Measurements from ENCODE around the gene MSANTD1.

Gene MSANTD1

DNA sequence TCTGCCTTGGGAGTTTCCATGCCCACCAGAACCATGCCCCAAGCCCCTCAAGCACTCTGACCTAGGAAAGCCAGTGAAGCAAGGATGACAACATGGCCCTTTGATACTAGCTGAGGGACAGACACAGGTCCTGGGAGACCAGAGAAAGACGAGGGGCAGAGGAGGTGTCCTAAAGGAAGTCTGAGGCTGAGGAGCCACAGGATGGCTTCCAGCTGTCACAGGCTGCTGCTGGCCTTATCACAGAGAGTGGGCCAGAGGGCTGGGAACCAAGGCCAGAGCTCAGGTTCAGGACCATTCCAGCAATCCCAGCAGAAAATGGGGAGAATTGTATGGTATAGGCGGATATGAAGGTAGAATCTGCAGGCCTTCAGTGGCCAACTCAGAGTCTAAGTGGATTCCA is 31.7 kb upstream of the MSANTD1 start:
- no peak for DNase-seq (ENCODE audit: low read depth)

DNA sequence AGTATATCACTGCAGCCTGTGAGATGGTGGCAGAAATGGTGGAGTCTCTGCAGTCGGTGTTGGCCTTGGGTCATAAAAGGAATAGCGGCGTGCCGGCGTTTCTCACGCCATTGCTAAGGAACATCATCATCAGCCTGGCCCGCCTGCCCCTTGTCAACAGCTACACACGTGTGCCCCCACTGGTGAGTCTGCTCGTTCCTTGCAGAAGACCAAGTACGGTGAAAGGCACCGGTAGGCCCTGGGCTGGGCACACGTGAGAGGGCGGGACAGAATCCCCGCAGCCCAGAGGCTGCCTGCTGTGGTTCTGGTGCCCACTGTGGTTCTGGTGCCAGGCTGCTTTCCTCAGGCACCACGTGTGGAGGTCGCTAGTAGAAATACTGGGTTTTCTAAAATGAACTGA is 31.2 kb upstream of the MSANTD1 start:
- no peak for DNase-seq (ENCODE audit: low read depth)

DNA sequence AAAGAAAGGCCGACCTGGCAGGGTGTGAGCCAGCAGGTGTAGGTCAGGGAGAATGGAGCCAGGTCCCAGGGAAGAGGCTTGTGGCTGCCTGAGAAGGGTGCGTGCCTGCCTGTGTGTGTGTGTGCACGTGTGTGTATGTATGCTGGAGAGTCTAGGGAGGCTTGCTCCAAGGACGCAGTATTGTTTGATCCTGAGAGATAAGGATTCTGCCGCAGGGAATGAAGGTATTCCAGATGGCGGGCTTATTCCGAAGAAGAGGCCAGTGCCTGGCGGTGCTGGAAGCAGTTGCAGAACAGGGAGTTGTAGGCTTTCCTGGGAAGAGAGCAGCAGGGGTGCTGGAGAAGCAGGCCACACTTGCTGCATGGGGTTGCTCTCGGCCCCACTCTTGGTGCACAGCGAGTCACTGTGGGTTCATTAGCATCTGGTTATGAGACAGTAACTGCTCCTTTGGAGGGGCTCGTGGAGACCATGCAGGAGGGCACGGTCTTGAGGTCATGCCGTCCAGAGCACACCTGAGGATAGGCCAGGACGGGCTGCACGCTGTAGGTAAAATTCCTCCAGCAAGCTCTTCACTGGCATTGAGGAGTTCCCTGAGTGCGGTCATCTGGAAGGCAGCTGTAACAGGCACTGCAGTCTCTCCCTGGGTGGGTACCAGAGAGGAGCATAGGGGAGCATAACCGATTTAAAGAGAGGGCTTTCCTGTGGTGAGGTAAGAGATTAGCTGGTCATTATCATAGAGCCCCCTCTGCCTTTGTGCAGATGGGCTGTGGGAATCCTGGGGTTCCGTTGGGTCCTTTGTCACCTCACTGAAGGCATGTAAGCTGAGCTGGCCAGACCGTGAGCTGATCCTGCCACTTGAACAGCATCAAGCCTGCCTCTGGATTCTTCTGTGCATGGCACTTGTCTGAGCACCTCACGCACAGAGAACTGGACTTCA is 29.9 kb upstream of the MSANTD1 start:
- DNase-seq (ENCODE audit: low read depth) = no peak

DNA sequence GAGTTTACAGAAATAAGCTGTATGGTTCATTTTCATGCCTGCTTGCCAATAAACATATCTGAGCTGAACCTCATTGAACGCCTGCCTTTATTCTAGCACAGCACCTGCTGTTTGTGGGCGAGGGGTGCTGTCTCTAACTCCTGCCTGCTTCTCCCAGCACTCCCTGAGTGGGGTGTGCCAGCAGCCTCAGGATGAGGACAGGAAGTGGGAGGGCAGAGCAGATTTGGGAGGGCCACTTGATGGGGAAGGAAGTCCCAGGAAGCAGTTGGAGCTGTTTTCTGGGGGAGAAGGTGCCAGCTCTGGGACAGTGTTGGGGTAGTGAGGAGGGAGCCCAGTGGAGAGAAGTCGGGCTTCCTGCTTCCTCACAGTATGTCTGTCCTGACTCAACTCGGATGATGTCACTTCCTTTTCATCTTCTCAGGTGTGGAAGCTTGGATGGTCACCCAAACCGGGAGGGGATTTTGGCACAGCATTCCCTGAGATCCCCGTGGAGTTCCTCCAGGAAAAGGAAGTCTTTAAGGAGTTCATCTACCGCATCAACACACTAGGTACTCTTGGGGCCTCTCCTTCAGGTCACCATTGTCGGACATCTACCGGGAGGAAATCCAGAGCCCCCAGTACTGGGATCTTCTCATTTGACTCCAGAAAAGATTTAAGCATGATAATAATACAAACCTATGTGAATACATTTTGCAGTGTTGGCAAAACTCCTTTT is 29.0 kb upstream of the MSANTD1 start:
- DNase-seq (ENCODE audit: low read depth) = no peak

DNA sequence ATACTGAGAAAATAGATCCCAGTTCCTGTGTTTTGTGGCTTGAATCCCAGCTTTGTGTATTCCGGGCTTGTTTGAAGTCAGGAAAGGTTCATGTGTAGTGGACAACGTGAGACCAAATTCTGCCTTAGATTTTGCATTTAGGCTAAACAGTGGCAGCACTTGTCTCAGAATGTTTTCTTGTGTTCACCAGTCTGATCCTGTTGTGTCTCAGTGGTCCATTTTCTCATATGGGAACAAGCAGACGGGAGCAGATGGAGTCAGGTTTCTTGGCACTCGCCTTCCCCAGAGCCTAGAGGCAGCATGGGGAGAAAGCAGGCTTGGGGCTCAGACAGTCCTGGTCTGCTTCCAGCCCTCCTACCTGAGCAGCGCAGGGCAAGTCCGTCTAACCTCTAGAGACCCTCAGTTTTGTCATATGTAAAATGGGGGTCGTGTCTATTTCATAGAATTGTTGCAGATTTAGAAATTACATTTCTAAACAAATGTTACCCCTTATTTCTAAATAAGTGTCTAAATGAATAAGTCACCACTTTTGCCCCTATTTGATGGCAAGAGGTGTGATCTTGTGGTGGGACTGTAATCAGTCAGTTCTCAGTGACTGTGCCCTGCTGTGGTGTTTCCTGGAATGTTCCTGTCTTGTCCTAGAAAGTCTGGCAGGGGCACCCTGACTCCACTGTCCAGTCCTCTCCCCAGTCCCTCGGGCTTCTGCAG is 28.3 kb upstream of the MSANTD1 start:
- DNase-seq (ENCODE audit: low read depth) = no peak

DNA sequence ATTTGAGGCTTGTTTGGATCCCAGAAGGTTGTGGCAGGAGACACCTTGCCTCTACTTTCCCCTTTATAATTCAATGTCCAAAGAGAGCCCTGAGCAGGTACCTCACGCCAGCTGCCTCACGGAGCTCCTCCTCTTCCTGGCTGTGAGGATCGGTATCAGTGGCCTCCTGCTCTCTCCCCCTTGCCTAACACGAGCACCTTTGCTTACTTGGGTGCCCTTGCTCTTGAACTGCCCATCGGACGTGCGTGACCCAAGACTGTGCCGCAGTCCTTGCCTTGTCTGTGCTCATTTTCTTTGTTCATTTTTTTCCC is 27.8 kb upstream of the MSANTD1 start:
- DNase-seq (ENCODE audit: low read depth) = no peak

DNA sequence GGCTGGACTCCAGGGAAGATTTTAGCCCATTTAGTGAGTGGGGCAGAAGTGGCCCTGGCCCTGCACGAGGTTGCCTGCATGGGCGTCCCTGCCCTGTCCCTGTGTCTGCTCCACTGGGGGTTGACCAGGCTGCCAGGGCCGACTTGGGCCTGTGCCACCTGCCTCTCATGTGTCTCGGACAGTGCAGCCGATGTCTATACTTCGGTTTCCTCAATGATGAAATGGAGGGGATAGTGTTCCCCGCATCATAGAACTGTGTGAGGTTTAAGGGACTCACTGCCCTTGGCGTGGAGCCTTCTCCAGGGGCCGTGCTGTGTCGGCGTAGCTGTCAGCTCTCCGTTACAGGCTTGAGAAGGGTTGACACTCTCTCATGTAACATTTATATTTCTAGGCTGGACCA is 27.0 kb upstream of the MSANTD1 start:
- DNase-seq (ENCODE audit: low read depth) = no peak

DNA sequence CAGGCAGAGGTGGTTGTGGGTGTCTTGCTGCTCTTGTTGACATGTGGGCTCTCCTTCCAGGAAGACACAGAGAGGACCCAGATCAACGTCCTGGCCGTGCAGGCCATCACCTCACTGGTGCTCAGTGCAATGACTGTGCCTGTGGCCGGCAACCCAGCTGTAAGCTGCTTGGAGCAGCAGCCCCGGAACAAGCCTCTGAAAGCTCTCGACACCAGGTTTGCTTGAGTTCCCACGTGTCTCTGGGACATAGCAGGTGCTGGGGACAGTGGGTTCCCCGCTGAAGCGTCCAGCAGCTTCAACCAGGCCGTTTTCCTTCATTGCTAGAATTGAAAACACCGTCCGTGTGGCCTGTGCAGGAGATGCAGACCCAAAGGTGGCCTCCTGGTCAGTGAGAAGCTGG is 25.6 kb upstream of the MSANTD1 start:
- DNase-seq (ENCODE audit: low read depth) = no peak

DNA sequence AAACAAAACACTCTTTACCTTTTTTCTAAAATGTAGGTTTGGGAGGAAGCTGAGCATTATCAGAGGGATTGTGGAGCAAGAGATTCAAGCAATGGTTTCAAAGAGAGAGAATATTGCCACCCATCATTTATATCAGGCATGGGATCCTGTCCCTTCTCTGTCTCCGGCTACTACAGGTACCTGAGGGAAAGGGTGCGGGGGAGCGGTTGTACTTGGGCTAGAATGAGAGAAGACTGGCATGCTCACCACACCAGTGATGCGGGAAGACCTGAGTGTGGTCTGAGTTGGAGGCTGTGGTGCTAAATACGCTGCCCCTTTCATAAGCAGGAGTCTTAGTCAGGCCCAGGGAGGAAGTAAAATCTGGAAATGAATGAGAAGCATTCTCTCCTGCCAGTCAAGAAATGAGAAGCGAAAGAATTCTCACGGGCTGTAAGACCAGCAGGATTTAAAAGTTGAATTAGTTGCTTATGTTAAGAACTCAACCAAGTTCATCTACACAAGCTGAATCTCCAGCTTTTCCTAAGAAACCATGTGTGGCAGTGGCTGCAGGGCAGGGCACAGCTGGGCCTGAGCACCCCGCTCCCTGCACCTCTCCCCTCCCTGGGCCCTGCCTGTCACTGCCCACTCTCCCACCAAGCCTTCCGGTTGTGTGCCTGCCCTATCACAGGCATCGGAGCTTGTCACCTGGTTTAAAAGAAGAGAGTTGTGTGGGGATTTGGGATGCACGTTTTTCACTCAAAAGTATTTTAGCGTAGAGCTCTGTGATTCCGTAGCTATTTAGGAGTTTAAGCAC is 24.8 kb upstream of the MSANTD1 start:
- DNase-seq (ENCODE audit: low read depth) = no peak

DNA sequence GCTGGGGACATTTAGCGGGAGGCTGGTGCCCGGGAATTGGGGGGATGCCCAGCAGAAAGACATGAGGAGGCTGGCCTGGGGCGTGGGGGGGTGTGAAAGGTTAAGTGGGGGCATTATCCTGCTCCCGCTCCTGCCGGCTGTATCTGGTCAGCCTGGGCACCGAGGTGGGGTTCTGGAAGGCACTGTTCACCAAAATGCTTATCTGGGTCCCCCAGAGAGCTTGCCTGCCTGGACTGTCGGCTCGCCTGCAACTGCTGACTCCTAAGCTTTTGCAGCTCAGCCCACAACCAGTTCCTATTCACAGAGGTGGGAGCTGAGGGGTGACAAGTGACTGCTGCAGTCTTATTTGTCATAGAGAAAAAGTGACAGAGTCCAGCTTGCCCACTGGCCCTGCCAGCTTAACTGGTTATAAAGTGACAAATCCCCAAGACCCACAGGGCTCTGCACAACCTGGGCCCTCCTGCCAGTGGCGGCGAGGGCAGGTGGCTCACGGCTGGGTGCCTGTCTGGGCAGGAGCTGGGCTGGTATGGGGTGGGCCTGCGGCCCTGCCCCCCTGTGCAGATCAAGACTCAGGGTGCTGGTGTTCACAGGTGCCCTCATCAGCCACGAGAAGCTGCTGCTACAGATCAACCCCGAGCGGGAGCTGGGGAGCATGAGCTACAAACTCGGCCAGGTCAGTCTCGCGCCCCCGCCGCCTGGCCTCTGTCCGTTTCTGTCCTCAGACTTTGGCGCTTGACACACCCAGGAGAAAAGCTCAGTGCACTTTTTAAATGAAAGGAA is 23.7 kb upstream of the MSANTD1 start:
- no peak for DNase-seq (ENCODE audit: low read depth)

DNA sequence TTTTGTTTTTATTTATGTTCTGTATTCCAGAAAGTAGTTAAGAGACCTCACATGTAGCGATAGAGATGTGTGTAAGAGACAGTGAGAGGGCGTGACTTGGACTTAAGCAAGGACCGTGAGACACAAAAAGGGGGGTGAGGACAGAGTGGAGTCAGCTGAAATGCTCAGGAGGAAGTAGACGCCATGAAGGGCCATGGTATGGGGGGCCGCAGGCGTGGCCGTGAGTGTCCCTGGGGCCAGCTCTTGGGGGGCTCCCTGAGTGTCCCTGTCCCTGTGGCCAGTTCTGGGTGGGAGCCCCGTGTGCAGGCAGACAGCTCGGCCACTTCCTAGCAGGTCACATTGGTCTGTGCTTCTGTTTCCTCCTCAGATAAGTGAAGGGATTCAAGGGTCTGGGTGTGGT is 23.0 kb upstream of the MSANTD1 start:
- no peak for DNase-seq (ENCODE audit: low read depth)

DNA sequence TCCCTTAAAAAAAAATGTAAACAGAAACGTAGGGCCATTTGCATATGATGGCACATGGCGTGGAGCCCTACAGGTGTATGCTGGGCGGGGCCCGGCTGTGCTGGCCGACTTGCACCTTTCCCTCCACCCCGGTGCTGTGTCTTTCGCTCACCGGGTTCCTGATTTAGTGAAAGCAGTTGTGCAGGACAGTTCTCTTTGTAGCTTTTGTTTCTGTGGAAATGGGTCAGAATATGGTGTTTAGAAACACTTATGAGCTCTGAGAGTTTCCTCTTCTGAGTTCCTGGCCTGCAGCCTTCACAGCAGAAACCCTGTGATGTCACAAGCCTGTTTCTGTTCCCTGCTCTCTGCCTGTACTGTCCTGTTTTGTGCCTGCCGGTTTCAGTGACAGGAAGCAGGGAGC is 22.5 kb upstream of the MSANTD1 start:
- DNase-seq (ENCODE audit: low read depth) = no peak

DNA sequence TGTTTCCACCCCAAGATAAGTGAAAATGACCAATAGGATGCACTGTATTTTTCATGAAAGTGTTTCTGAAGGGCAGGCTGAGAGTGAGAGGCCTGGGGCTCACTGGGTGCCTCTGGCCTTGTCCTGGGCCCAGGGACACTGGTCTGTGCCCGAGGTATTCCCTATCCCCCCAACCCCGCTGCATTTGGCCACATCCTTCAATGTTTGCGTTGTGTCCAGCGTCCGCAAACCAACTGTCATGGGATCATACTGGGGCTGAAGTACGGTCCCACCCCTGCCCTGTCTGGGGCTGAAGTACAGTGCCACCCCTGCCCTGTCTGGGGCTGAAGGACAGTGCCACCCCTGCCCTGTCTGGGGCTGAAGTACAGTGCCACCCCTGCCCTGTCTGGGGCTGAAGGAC is 22.0 kb upstream of the MSANTD1 start:
- no peak for DNase-seq (ENCODE audit: low read depth)

DNA sequence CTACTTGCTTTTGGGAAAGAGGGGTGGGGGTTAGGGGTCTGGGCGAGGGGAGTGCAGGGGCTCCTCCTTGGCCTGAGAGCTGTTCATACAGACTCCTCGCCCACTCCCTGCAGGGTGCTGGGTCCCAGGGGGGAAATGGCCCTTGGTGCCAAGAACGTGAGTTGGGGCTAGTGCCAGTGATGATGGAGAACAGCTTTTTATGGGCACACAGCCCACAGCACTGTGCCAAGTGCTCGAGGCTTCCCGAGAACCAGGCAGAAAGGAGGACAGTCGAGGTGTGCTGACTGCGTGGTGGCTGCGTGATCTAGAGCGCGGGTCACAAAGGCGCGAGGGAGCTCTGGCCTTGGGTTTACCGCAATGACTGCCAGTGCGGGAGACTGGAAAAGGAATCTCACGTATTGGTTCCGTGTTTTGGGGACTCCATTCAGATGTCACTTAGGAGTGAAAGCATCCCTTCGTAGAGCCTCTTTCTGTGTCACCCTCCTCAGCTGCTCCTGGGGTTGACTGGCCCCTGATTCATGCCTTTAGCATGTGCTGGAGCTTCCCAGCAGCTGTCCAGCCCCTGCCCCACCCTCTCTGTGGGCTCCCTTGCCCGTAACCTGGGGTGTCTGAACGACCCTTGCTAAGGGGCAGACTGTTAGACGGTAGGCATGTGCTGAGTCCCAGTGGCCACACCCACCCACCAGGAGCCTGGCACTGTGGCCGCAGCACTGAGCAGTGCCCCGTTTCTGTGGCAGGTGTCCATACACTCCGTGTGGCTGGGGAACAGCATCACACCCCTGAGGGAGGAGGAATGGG is 20.9 kb upstream of the MSANTD1 start:
- DNase-seq (ENCODE audit: low read depth) = no peak

DNA sequence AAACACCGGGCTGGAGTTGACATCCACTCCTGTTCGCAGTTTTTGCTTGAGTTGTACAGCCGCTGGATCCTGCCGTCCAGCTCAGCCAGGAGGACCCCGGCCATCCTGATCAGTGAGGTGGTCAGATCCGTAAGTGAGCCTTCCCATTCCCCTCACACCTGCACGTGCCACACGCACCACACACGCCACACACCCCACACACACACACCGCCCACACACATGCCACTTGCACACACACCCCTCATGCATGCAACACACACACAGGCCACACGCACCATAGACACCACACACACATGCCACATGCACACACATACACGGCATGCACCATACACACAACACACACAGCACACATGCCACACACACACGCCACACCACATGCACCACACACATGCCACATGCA is 20.1 kb upstream of the MSANTD1 start:
- no peak for DNase-seq (ENCODE audit: low read depth)

DNA sequence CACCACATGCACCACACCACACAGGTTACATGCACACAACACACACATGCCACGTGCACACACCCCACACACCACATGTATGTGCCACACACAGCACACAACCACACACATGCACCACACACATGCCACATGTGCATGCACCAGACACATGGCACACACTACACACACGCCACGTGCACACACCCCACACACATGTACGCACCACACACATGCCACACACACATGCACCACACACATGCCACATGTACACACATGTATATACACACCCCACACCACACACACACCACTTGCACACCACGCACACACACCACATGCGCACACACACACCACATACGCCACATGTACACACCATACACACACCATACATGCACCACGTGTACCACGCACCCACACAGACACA is 19.6 kb upstream of the MSANTD1 start:
- no peak for DNase-seq (ENCODE audit: low read depth)

DNA sequence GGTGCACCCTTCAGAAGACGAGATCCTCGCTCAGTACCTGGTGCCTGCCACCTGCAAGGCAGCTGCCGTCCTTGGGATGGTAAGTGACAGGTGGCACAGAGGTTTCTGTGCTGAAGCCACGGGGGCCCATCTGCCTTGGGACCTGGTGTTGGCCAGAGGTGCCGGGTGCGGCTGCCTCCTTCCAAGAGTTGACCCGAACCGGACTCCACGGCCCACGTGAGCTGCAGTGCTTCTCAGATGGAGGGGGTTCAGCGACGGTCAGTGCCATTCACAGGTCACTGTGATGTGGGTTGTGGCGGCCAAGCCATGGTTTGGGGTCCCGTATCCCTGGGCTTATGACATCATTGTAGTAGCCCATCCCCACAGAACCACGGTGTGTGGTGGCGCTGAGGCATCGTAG is 19.0 kb upstream of the MSANTD1 start:
- DNase-seq (ENCODE audit: low read depth) = no peak

DNA sequence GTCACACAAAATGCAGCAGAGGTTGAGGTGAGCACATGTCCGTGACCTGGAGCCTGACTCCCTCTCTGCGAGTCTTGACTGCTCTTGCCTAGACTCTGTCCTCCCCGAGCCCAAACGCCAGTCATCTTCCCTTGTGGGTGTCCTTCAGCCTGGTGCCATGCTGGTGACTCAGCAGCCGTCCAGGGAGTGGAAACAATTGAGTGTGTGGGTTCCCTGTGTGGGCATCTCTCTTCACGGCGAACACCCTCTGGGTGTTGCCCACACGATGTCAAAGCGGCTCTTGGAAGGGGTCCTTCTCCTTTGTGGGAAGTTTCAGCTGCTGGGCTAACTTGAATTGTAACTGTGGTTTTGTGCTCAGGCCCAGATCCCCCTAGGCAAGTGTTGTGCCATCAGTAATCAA is 17.5 kb upstream of the MSANTD1 start:
- DNase-seq (ENCODE audit: low read depth) = no peak

DNA sequence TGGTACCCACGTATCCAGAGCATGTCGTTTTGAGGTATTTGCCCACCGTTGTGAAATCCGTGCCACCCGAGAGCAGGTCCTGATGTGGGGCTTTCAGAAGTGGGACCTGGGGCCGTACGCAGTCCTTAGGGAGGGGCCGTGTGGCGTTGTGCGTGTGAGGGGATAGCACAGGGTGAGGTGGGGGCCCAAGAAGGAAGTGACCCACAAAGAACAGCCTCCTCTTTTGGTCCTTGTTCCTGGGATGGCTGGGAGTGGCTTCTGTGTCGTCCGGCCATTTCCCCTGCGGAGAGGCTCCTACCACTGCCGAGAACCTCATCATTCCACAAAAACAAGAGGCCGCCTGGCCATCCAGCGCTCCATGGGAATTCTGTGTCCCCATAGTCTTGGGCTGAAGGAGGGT is 17.0 kb upstream of the MSANTD1 start:
- no peak for DNase-seq (ENCODE audit: low read depth)

DNA sequence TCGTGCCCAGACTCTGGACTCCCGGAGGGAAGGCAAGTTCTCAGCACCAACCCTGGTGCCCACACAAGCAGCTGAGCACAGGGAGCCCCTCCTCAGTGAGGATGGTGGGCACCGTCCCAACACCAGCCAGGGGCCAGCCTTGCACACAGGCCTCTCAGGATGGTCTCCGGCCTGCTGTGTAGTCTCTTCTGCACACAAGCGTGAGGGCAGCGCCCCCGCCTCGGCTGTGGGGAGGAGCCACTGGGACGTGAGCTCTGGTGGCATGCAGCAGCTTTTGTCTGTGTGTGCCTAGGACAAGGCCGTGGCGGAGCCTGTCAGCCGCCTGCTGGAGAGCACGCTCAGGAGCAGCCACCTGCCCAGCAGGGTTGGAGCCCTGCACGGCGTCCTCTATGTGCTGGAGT is 16.1 kb upstream of the MSANTD1 start:
- DNase-seq (ENCODE audit: low read depth) = no peak

Data from stimulated activated CD8-positive, alpha-beta memory T cell treated with anti-CD3 and anti-CD28 coated beads, Interleukin-12 subunit alpha, Interleukin-12 subunit beta, amount 100 ng/mL, for 4 hours (primary cell).